ENCODE data around the gene MINDY4. TPM values are rescaled to one million over a fixed set of nuclear protein-coding genes. Genes with fewer than 3 reads are reported as not detected.

Gene MINDY4
- total and polyA plus RNA-seq, 2 of the 13 experiments (the other 11 are each of a cell fraction or from before 2014, with no cell fraction given): not detected

DNA sequence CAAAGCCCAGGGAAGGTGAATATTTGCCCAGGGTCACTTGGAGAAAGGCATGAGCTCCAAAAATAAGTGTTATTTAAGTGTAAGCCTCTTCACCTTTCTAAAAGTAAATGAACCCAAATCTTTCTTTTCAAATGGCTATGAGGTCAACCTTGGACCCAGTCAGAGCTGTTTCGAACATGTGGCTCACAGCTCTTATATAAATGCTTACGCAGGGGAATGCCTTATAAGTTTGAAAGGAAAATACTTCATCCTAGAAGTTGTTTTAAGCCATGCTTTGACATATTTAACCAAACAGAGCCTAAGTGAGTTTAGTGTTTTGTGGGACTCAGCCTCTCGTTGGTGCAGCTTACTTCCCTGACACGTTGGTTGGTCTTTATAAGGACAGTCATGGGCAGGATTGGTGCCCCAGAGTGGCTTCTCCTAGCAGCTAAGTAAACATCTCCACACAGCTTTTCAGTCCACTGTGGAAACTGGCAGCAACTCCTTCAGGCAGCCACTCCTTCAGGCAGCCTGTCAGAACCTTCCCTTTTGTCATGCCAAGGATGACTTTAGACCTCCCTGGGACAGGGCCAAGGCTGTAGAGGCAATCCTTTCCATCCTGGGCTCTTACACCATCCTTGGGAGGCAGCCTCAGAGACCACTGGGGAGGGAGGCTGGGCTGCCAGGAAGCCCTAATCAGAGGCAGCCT lies 43.6 kb downstream of the MINDY4 start:
- Histone ChIP-seq H3K9ac (ENCODE audit: insufficient read depth, low read depth, low read length) (no peak overlapping the region), H3K36me3 (replicated peaks in 1 of 2; ENCODE audit: control insufficient read depth in 1 of 2, insufficient read depth in 2 of 2, low read length in 2 of 2) (no peaks in the 10 kb centered on the region), H3K4me1 (ENCODE audit: insufficient read depth, low read length) (no peaks in the 10 kb centered on the region), H4K20me1 (ENCODE audit: insufficient read depth, low read length) (no peaks in the 10 kb centered on the region), H3K27ac (ENCODE audit: extremely low read length, insufficient read depth, low read length) (no peak overlapping the region), H3K4me2 (ENCODE audit: low read depth, low read length) (no peak overlapping the region), H3K27me3 (ENCODE audit: control insufficient read depth in 1 of 2, insufficient read depth in 2 of 2, low read length in 2 of 2) (no peaks in the 10 kb centered on the region; a peak in 1 of 5 replicates), H2AFZ (ENCODE audit: low read length) (no peak overlapping the region), H3K79me2 (ENCODE audit: insufficient read depth, low read length) (no peaks in the 10 kb centered on the region), H3K9me3 (ENCODE audit: low read length) (no peaks in the 10 kb centered on the region), H3K4me3 (replicated peaks in 1 of 3; ENCODE audit: insufficient read depth in 1 of 3, low read depth in 2 of 3, low read length in 3 of 3) (no peak overlapping the region)
- ATAC-seq (no peak), FAIRE-seq (no peak), DNase-seq (ENCODE audit: low spot score) (no peak)
- TF ChIP-seq POLR2AphosphoS2 (IDR thresholded peaks at IDR 0.05; ENCODE audit: low read depth, low read length): no peak
- TF ChIP-seq PCBP1 (IDR thresholded peaks at IDR 0.05; ENCODE audit: borderline replicate concordance, low read depth, low read length): no peak
- no peak for TF ChIP-seq ZNF224 (CRISPR knock-in tag; IDR thresholded peaks at IDR 0.05)
- TF ChIP-seq MIXL1 (CRISPR knock-in tag; IDR thresholded peaks at IDR 0.05): no peak
- TF ChIP-seq, protein P1, sequence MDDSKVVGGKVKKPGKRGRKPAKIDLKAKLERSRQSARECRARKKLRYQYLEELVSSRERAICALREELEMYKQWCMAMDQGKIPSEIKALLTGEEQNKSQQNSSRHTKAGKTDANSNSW (CRISPR knock-in tag; IDR thresholded peaks at IDR 0.05; ENCODE audit: borderline replicate concordance): no peak
- no peak for TF ChIP-seq SP140L (CRISPR knock-in tag; IDR thresholded peaks at IDR 0.05; ENCODE audit: borderline replicate concordance)
- no peak for TF ChIP-seq ETV5 (CRISPR knock-in tag; IDR thresholded peaks at IDR 0.05; ENCODE audit: borderline replicate concordance)
- no peak for TF ChIP-seq FOXJ3 (CRISPR knock-in tag; IDR thresholded peaks at IDR 0.05; ENCODE audit: borderline replicate concordance)
- TF ChIP-seq PRMT3 (CRISPR knock-in tag; IDR thresholded peaks at IDR 0.05; ENCODE audit: borderline replicate concordance, low read depth): no peak
- TF ChIP-seq, protein P2, sequence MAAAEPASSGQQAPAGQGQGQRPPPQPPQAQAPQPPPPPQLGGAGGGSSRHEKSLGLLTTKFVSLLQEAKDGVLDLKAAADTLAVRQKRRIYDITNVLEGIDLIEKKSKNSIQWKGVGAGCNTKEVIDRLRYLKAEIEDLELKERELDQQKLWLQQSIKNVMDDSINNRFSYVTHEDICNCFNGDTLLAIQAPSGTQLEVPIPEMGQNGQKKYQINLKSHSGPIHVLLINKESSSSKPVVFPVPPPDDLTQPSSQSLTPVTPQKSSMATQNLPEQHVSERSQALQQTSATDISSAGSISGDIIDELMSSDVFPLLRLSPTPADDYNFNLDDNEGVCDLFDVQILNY (CRISPR knock-in tag; conservative IDR thresholded peaks at IDR 0.05): no peak
- no peak for TF ChIP-seq ZNF234 (CRISPR knock-in tag; conservative IDR thresholded peaks at IDR 0.05)
- no peak for TF ChIP-seq ZNF225 (CRISPR knock-in tag; IDR thresholded peaks at IDR 0.05)
- intact Hi-C loops (cut with micrococcal nuclease; ENCODE audit: unreplicated experiment) (no loop called here), in situ Hi-C loops (cut with HindIII; ENCODE audit: extremely low pct_ligation_motif_present, low pct_unique_long_range_greater_than_20kb) (no loop called here)
- WGBS (ENCODE audit: low lambda C conversion rate): 28% methylated on average over 4 of the region's 4 CpGs
- ChIA-PET CTCF (ENCODE audit: low intra/inter-chr PET ratio, low total read pairs) (no interaction called here), POLR2A (no interaction called here)
- BruUV-seq (replicated peaks): no TSS peak

All from HepG2 (cell line).